ENCODE data around the gene LACRT. TPM values are rescaled to one million over a fixed set of nuclear protein-coding genes. Genes with fewer than 3 reads are reported as not detected.

The LACRT gene
- total and polyA plus RNA-seq, 4 donors = not detected

GRCh38 chr12:54622463-54623183 lies 12.1 kb downstream of the LACRT start:
- H3K27me3 ChIP-seq (ENCODE audit: control insufficient read depth in 4 of 4, insufficient read depth in 4 of 4, low read length in 3 of 4) = no peaks in the 10 kb centered on the region
- H3K4me1 ChIP-seq (ENCODE audit: control insufficient read depth in 4 of 4, insufficient read depth in 4 of 4, low read length in 3 of 4) = no peaks in the 10 kb centered on the region
- no peak overlapping the region for H3K4me3 ChIP-seq (ENCODE audit: low read depth in 1 of 3, low read length in 3 of 3)
- H3K9ac ChIP-seq (ENCODE audit: low read depth in 1 of 2, low read length in 2 of 2) = no peak overlapping the region
- DNase-seq (ENCODE audit: low spot score) = no peak
- peaks cover 0 to 2% (median 2%) of the 10 kb centered on the region in 4 donors for H3K9me3 ChIP-seq (ENCODE audit: control insufficient read depth in 4 of 4, low read length in 3 of 4)
- H3K36me3 ChIP-seq (ENCODE audit: control insufficient read depth in 4 of 4, insufficient read depth in 3 of 4, low read depth in 1 of 4, low read length in 3 of 4) = no peaks in the 10 kb centered on the region
- no peak for TF ChIP-seq JUND (IDR thresholded peaks at IDR 0.05)
- TF ChIP-seq MAX (IDR thresholded peaks at IDR 0.05) = no peak
- TF ChIP-seq ZBTB33 (IDR thresholded peaks at IDR 0.05) = no peak
- TF ChIP-seq HNF4G (IDR thresholded peaks at IDR 0.05) = no peak
- TF ChIP-seq RXRA (IDR thresholded peaks at IDR 0.05) = no peak
- no peak for TF ChIP-seq FOXA2 (IDR thresholded peaks at IDR 0.05)
- H3K27ac ChIP-seq (ENCODE audit: low read depth in 1 of 2, low read length in 2 of 2) = no peak overlapping the region

DNA sequence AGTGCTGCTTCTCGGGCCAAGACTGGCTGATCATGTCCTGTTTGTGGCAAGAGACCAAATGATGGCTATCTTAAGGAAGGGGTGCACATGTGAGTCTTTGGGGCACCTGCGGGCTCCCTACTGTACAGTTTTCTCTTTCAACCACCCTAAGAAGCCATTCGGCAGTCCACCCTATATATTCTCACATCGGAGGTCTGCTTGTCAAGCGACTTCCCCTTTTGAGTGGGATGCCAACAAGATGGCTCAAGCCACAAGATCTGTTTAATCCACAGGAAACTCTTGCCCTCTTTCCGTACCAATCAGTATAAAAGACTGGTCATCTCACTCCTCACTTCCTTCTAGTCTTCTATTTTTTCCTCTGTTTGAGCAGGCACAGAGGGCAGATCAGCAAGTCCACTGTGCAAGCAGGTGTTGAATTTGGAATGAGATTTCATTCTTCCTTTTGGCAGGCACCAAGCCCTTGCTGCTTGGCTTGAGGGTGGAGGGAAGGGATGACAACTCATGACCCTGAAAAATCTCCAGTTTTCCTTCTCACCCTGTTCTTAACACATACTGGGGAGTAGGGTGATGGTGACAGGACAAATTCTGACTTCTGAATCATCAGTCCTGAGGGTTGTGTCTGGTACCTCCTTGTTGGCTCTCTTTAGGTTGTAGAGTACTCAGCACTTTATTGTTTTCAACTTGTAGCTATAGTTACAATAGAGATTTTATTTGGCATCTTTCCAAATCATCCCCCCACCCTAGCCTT lies 17.6 kb downstream of the LACRT start:
- Histone ChIP-seq H3K9me3 (ENCODE audit: control insufficient read depth in 4 of 4, low read length in 3 of 4) (no peaks in the 10 kb centered on the region), H3K27ac (ENCODE audit: low read depth in 1 of 2, low read length in 2 of 2) (no peak overlapping the region), H3K4me1 (ENCODE audit: control insufficient read depth in 4 of 4, insufficient read depth in 4 of 4, low read length in 3 of 4) (no peaks in the 10 kb centered on the region), H3K9ac (ENCODE audit: low read depth in 1 of 2, low read length in 2 of 2) (no peak overlapping the region), H3K4me3 (ENCODE audit: low read depth in 1 of 3, low read length in 3 of 3) (no peak overlapping the region), H3K27me3 (ENCODE audit: control insufficient read depth in 4 of 4, insufficient read depth in 4 of 4, low read length in 3 of 4) (peaks cover 0 to 8% (median 0%) of the 10 kb centered on the region in 4 donors), H3K36me3 (ENCODE audit: control insufficient read depth in 4 of 4, insufficient read depth in 3 of 4, low read depth in 1 of 4, low read length in 3 of 4) (no peaks in the 10 kb centered on the region)
- WGBS = 67% methylated on average over 6 of the region's 6 CpGs
- DNase-seq (ENCODE audit: low spot score) = no peak
- TF ChIP-seq SP1 (IDR thresholded peaks at IDR 0.05) (no peak), RAD21 (IDR thresholded peaks at IDR 0.05) (no peak), FOXA1 (IDR thresholded peaks at IDR 0.05) (no peak), FOXA2 (IDR thresholded peaks at IDR 0.05) (no peak), ZBTB33 (IDR thresholded peaks at IDR 0.05) (no peak), MAX (IDR thresholded peaks at IDR 0.05) (no peak), HNF4G (IDR thresholded peaks at IDR 0.05) (no peak)
- TF ChIP-seq, protein P1, sequence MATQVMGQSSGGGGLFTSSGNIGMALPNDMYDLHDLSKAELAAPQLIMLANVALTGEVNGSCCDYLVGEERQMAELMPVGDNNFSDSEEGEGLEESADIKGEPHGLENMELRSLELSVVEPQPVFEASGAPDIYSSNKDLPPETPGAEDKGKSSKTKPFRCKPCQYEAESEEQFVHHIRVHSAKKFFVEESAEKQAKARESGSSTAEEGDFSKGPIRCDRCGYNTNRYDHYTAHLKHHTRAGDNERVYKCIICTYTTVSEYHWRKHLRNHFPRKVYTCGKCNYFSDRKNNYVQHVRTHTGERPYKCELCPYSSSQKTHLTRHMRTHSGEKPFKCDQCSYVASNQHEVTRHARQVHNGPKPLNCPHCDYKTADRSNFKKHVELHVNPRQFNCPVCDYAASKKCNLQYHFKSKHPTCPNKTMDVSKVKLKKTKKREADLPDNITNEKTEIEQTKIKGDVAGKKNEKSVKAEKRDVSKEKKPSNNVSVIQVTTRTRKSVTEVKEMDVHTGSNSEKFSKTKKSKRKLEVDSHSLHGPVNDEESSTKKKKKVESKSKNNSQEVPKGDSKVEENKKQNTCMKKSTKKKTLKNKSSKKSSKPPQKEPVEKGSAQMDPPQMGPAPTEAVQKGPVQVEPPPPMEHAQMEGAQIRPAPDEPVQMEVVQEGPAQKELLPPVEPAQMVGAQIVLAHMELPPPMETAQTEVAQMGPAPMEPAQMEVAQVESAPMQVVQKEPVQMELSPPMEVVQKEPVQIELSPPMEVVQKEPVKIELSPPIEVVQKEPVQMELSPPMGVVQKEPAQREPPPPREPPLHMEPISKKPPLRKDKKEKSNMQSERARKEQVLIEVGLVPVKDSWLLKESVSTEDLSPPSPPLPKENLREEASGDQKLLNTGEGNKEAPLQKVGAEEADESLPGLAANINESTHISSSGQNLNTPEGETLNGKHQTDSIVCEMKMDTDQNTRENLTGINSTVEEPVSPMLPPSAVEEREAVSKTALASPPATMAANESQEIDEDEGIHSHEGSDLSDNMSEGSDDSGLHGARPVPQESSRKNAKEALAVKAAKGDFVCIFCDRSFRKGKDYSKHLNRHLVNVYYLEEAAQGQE (IDR thresholded peaks at IDR 0.05) = no peak
